ENCODE measurements around the gene ERC2.

Gene ERC2

DNA sequence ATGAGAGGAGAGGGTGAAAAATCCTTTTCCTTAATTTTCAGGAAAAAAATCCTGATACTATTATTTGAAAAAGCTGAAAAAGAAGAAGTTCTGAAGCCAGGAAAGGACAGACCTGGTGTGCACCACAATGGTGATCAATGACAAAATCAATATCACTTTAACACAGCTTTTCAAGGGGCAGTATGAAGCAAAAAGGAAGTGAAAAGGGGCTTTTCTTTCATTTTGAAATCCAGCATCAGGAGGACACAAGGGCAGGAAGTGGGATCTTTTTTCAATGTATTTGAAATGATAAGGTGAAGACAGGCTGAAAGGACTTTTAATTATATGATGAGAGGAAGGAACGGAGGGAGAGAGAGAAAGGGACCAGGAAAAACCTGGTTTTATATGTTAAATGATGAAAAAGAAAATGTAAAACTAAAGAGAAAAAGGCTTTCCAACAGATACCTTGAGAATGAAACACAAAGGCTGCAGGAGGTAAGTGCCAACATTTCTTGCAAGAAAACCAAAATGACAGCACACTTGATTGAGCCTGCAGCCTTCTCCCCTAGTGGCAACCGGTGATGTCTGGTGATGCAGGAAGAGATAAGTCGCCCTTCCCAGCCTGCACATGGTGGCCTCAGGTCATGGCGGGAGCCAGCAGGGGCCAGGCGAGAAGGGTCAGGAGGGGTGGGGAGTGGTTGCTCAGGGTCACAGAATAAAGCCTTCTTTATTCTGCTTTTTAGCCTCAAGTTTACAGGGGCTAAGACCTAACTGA, 744.4 kb downstream of the ERC2 start:
- DNase-seq (ENCODE audit: low read depth in 2 of 2, low spot score in 1 of 2) = no peak

DNA sequence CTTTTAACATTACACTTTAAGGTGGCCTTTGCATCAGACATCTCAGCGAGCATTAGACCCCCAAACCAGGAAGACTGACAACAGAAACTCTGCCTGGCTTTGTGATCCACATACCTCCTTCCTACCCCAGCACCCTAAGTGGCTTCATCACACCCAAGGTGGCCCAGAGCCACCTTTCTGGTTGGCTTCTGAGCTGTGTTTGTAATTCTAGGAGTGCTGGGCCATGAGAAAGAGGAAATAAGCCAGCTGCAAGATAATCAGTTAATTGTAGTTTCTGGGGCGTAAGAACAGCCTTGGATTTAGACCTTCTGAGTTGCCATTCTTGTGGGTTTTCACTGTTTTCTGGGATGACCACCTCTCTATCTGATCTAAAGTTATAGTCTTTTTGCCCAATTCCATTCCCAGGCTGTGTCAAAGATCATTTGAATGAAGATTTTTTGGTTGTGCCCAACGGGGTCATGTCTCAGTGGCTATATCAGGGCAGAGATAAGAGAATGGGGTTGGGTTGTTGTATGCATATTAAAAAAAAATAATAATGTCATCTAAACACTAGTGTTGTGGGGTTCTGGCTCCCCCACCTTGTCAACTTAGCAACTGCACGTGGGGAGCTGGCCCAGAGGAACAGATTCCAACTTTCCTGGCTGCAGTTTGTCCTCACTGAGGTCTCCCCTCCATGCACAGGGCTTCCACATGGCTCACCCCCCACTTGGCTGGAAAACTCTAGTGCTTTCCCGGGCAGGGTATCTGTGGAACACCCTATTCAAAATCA, 746.4 kb downstream of the ERC2 start:
- no peak for DNase-seq (ENCODE audit: low read depth in 2 of 2, low spot score in 1 of 2)

DNA sequence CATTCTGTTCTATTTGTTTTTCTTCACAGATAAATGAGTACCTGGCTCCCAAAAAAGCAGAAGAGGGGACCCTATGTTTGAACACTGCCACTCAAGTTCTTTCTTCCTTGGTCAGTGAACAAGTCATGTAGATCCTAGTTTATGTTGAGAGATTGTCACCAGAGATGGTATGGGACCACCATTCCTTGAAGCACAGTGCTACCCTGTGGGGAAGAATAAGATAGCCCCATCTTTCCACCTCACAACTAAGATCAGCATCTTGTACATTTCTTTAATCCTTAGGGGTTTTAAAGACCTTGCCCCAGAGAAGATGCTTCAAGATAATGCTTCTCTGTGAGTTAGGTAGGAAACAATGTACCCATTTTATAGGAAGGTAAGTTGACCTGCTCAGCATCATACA, 747.7 kb downstream of the ERC2 start:
- DNase-seq (ENCODE audit: low read depth in 2 of 2, low spot score in 1 of 2) = no peak

DNA sequence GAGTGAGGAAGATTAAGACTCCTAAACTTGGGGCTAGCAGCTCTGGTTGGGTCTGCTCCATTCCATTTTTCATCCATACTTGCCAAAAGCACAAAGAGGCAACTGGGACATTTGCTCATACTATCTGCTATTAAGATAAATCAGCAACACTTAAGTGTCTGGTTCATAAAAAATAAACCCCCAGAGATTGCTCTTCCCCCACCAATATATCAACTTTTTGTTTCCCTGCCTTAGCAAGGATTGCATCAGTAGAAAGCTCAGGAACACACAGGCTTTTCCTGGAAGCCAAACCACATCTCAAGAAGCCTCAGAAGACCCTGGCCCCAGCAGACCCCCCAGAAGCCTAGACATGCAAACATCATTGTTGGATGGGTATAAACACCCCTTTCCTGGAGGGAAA, 748.8 kb downstream of the ERC2 start:
- no peak for DNase-seq (ENCODE audit: low read depth in 2 of 2, low spot score in 1 of 2)

DNA sequence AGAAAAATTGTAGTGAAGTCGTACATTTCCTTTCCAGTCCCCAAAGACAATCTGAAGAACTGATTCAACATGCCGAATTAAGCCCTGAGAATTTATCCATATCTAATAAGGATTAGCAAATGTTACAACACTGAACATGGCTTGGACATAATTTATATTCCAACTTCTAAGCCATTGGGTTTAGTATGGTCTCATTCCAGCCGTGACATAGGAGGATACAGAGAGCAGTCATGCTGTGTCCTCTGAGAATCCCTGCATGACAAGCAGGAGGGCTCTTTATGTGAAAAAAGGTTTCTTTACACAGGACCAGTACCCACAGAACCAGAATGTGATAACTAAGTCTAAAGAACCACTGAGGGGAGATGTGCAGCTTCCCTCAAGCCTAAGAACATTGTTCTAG, 749.3 kb downstream of the ERC2 start:
- no peak for DNase-seq (ENCODE audit: low read depth in 2 of 2, low spot score in 1 of 2)

DNA sequence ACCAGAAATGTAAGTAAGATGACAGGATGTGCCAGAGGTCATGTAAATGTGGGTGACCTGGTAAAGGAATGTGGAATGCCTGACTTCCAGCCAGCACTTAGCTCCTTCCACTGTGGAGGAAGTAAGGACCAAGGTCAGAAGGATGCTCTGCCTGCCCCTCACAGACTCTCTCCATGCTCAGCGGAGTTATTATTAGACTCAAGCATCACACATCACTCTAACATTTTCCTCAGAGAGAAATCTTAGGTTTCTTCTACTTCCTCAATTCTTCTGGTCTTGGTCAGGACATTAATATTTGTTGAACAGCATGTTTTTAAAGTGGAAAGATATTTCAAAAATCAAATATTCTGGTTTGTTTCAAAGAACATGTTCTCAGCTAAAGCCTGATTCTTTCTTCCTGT, 749.7 kb downstream of the ERC2 start:
- no peak for DNase-seq (ENCODE audit: low read depth in 2 of 2, low spot score in 1 of 2)

DNA sequence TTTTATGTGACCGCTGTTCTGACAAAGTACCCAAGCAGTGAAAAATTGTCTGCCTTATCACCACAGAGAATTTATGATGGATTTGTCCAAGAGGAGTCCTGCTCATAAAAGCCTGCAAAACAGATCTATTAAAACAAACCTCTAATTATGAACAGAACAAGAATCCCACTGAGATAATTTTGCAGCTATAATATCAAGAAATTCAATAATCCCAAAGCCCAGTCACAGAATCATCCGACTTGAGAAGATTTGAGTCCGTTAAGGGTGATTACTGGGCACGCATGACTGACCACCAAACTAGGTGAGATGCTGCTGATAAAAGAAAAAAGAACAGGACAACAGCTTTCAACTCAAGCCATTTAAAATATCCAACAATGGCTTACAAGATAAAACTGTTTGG, 750.2 kb downstream of the ERC2 start:
- DNase-seq (ENCODE audit: low read depth in 2 of 2, low spot score in 1 of 2) = no peak

DNA sequence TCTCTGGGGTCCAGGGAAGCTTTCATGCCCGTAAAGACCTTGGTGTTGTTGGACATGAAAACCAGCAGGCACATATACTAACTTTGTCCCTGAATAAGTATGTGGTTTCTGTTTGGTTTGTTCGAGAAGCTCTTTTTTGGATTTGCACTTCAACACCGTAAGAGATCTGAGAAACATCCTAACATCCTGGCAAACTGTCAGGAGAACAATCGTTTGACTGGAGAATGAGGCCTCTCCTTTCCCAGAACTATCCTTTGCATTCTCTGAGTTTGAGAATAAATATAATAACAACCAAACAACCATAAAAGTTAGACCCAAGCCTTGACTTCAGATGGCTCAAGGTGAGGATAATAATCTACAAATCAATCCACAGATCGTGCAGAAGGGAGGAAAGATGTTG, 750.8 kb downstream of the ERC2 start:
- DNase-seq (ENCODE audit: low read depth in 2 of 2, low spot score in 1 of 2) = no peak

DNA sequence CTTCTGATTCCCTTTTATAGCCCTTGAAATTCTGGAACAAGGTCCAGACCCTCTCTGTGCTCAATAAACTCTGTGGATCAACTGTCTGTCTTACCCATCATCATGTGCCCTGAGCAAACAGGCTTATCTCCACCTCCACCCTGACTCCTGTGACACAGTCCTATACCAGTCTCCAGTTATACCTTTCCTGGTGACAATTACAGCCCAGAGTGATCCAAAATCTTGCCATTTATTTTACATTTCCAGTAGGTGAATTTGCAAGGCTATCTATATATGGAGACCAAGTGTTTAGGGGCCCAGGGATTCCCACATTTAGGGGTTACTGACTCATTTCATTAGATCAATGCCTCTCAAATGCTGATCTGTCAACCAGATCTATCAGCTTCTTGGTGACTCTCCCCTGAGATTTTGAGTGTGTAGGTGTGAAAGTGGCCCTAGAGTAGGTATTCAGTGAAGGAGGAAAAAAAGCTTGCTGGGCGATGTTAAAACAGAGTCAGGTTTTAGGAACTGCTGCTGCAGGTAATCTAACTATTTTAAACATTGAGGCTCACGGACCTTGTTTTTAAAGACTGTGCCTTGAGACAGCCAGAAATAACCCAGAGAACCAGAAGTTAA, 751.5 kb downstream of the ERC2 start:
- DNase-seq (ENCODE audit: low read depth in 2 of 2, low spot score in 1 of 2) = no peak

DNA sequence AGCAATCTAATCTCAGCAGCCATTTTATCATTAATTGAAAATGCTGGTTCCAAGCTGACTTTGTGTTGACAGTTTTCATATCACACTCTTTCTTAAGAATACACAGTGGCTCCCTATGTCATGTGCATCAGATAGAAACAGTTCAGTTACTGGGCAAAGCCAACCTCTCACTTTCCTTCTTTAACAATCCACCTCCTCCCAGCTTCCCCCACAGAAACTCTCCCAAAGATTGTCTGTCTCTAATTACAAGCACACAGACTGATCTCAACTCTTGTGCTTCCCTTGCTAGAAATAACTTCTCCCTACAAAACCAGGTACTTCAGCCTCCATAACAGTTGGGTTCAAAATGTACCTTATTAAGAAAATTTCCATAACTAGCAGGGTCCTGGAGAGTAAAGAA, 752.2 kb downstream of the ERC2 start:
- no peak for DNase-seq (ENCODE audit: low read depth in 2 of 2, low spot score in 1 of 2)

DNA sequence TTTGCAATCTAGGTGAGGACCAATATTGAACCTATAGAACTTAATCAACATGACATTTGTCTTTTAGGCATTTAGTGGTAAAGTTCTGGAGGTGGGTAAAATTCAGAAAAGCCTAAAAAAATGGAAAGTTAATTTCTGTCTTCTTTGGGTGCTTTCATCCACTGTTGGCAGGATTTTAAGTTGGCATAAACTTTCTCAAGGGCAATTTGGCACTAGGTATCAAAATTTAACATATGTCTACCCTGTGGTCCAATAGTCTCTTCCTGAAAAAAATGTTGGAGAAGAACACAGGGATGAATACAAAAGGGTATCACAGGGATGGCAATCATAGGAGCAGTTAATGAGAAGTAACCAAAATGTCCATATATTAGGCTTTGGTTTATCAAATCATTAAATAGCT, 754.2 kb downstream of the ERC2 start:
- no peak for DNase-seq (ENCODE audit: low read depth in 2 of 2, low spot score in 1 of 2)

DNA sequence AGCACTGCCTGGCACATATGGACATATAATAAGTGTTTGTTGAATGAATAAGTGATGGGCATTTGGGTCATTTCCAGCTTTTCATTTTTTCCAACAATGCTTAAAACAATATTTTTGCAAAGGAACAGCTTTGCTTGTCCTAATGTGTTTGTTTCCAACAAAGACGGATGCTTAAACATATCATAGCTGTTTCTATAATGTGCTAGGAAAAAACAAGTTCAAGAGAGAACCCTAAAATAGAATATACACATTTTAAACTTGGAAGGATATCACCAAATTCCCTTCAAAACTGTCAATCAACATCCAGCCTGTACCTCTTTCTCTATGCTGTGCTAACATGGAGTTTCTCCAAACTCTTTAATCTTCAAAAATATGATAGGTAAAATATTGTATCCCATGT, 756.6 kb downstream of the ERC2 start:
- DNase-seq (ENCODE audit: low read depth in 2 of 2, low spot score in 1 of 2) = no peak

DNA sequence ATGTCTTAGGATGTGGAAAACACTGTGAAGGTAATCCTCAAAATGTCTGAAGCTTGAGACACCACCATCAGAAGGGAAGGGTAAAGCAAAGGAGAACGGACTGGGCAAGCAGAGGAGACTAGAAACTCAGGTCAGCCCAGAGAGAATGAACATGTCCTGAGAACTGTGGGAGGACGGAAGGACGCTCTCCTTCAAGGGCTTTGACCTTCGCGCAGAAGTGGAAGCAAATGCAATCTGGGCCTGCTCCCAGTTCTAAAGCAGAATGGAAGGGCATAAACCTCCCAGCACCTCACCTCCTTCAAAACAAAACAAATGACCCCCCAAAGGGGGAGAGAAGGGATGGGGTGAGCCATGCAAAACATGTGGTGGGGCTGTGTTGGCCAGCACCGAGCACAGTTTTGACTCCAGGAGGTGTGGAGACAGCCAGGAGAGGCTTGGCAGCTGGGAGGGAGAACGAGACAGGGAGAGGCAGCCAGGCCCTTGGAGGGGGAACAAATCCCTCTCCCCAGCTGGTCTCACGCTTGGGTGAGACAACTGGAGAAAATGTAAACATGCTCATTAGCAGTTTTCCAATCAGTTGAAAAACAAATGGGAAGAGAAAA, 758.8 kb downstream of the ERC2 start:
- DNase-seq (ENCODE audit: low read depth in 2 of 2, low spot score in 1 of 2) = no peak

DNA sequence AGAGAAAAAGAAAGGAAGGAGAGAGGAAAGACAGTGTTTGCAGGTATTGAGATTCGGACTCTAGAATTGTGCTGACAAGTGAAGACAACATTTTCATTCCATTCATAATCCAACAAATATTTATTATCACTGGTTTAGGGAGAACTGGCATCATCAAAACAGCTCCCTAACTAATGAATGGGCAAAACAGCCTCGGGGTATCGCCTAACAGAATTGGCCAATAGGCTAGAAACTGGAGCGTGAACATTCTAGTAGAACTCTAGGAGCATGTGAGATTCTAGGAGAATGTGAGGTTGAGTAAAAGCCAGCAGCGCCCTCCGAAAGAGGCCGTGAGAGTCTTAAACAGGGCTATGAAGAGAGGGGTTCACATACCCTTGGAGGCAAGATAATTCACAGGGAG, 759.3 kb downstream of the ERC2 start:
- DNase-seq (ENCODE audit: low read depth in 2 of 2, low spot score in 1 of 2) = no peak

DNA sequence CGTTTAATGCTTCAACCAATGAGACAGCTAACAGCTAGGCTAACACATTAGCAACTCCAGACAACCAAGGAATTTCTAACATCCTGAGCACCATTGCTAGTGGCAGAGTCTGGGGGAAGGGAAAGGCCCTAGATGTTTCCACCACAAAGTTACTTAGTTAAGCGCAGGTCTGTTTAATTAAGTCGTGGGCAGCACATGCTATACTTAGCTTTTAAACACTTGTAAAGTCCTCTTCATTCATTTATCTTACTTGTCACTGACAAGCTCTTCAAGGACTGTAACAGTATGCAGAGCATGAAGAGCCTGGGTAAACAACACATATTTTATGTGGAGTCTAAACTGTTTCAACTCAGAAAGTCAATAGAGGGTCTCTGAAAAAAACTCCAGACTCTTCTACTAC, 760.0 kb downstream of the ERC2 start:
- no peak for DNase-seq (ENCODE audit: low read depth in 2 of 2, low spot score in 1 of 2)

DNA sequence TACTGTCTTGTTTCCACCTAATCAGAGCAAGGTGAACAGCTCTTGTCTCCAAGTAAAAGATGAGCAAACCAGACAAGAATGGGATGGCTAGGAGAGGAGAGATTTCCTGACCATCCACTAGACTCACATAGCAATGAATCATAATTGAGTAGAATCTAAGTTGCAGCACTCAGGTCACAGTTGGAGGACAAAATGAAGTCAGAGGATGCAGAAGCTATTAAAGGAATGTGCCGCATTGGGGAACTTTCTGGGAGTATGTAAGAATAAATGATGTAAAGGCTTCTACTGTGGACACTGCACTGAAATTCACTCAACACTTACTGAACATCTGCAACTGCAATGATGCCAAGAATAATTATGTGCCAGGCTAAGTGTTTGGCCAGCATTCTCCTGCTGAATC, 763.7 kb downstream of the ERC2 start:
- no peak for DNase-seq (ENCODE audit: low read depth in 2 of 2, low spot score in 1 of 2)

DNA sequence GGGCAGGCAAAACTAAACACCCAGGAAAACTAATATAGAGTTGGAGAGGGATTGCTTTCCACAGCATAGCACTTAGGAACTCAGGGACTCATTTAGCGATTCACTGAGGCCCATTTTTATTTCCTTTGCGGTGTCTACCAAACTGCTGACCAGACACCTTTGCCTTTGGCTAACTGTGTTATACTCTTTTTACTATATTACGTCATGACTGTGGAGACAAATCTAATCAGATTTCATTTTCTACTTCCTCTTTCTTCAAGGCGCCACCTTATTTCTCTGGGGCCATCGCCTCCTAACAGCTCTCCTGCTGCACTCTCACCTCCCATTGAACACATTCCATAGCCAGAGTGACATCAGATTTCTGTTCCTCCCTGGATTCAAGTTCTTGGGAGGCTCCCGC, 765.4 kb downstream of the ERC2 start:
- DNase-seq (ENCODE audit: low read depth in 2 of 2, low spot score in 1 of 2) = no peak

DNA sequence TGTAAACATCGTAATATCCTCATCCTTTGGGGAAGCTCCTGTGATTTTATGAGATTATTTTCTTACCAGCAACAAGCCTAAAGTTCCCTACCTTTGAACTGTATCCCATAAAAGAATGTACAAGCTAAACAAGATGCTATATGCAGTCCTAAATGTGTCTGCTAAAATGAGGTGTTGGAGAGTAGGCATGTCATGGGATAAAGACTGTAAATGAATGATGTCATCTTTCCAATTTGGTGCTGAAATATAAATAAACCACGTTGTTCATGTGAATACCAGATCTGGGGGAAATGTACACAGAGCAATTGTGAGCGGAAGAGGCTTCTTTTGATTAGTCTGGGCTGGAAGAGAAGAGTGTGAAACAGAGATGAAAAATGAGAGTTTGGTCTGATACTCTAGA, 766.3 kb downstream of the ERC2 start:
- no peak for DNase-seq (ENCODE audit: low read depth in 2 of 2, low spot score in 1 of 2)

DNA sequence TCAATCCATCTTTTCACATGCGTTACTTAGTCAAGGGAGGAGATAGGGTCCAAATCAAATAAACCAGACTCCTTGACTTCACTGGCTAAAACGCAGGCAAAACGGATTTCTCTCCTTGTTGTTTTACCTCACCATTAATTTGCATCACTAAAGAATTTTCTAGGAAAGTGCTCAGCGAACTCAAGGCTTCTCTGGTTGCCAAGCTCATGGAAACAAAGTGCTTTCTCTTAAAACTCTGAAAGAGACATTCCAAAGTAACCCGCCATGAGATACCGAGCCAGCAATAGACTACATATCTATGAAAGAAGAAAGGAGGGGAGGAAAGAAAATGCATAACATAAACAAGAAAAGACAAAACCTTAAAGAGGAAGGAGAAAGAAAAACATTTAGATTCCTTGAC, 769.4 kb downstream of the ERC2 start:
- DNase-seq (ENCODE audit: low read depth in 2 of 2, low spot score in 1 of 2) = no peak

DNA sequence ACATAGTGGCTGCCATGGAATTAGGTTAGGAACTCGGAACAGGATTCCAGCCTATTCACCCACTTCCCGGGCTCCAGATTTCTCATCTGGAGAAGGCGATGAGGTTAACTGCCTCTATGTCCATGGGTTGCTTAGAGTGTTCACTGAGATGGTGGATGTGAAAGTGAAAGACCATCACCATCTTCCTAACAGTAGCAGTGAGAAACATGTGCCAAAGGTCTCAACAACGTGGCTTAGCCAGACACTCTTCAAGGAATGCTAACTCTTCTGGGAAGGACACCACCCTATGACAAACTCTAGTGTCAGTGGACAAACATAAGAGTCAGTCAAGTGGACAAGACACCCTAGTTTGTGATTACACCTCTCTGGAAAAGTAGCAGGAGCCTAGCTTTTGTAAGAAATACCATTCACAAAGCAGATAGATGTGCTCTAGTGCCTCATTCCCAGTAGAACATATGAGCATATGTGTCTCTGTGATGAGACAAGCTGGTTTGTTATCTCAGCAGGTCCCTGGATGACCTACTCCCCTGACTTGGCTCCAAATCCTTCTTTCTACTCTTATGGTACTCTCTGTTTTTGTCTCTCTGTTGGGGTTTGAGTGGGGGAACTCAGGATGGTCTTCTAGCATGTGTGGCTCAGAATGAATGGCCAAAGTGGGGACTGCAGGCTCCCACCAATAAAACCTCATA, 770.9 kb downstream of the ERC2 start:
- DNase-seq (ENCODE audit: low read depth in 2 of 2, low spot score in 1 of 2) = no peak

DNA sequence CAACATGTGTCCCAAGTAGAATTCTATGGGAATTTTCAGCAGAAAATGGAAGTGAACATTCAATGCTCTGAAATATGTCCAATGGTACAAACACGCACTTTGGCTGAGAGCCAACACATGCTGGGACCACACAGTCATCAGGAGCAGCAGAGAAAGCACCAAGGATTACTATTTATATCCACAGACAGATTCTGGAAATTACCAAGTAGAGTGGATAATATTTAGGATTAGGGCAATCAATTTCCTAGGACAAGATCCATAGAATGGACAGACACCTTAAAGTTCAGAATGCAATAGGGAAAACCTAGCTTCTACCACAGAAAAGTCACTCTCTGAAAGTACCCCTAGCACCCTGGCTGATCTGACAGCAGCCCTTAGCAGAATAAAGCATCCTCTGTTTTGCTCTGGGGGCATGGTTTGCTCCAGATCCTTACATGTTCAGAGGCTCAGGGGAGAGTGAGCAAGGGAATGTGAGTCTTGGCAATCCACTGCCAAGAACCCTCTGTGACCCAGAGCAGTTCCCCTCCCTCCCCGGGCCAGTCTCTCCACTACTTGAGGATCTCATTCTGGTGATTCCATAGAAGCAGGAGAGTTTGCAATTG, 775.2 kb downstream of the ERC2 start:
- DNase-seq (ENCODE audit: low read depth in 2 of 2, low spot score in 1 of 2) = no peak

Data from stimulated activated CD8-positive, alpha-beta memory T cell treated with anti-CD3 and anti-CD28 coated beads, Interleukin-4, amount 100 ng/mL, for 4 hours (primary cell).